ENCODE measurements around the gene PRRX2. TPM values are rescaled to one million over a fixed set of nuclear protein-coding genes. Genes with fewer than 3 reads are reported as not detected.

Gene PRRX2
- total RNA-seq, 1 experiment from 2014 or later = 10.7 TPM

DNA sequence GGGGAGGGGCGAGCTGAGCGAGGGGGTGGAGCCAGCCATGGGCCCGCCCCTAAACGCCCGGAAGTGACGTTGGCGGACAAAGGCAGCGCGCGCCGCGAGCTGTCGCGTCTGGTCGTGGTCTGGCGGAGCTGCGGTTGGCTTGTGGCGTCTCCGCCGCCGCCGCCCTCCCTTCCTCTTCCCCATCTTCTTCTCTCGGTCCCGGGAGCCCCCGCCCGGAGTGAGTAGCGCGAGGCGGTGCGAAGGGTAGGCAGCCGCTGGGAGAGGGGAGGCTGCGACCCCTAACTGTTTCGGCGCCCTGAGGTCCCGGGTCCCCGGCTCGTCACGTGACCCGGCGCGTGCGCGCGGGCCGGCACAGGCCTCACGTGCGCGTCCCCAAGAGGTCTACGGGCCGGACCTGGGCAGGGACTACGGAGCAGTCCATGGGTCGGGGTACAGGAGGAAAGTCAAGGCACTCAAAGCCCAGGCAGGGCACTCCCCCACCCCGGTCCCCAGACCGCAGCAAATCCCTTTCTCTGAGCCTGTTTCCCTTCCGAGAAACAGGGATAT is 39.3 kb upstream of the PRRX2 start, which contains the start of gene NTMT1 (continued):
- TF ChIP-seq, protein P1, sequence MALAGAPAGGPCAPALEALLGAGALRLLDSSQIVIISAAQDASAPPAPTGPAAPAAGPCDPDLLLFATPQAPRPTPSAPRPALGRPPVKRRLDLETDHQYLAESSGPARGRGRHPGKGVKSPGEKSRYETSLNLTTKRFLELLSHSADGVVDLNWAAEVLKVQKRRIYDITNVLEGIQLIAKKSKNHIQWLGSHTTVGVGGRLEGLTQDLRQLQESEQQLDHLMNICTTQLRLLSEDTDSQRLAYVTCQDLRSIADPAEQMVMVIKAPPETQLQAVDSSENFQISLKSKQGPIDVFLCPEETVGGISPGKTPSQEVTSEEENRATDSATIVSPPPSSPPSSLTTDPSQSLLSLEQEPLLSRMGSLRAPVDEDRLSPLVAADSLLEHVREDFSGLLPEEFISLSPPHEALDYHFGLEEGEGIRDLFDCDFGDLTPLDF (CRISPR knock-in tag; IDR thresholded peaks at IDR 0.05) = no peak; the same call in 1 of the 2 replicates
- TF ChIP-seq ZMAT4 (CRISPR knock-in tag; IDR thresholded peaks at IDR 0.05) (no peak), TCF7 (CRISPR knock-in tag; IDR thresholded peaks at IDR 0.05; ENCODE audit: low read depth) (no peak), ZNF121 (CRISPR knock-in tag; IDR thresholded peaks at IDR 0.05) (no peak), ZNF423 (CRISPR knock-in tag; IDR thresholded peaks at IDR 0.05) (no peak), SP1 (CRISPR knock-in tag; conservative IDR thresholded peaks at IDR 0.05) (peak; percentile 87), HMGA2 (CRISPR knock-in tag; IDR thresholded peaks at IDR 0.05) (no peak), ELF4 (CRISPR knock-in tag; IDR thresholded peaks at IDR 0.05; ENCODE audit: low read depth) (no peak), IRF1 (CRISPR knock-in tag; IDR thresholded peaks at IDR 0.05) (no peak; the same call in 1 of the 2 replicates), CREM (CRISPR knock-in tag; IDR thresholded peaks at IDR 0.05) (peak; percentile 92), SOX15 (CRISPR knock-in tag; IDR thresholded peaks at IDR 0.05) (no peak), MYBL2 (CRISPR knock-in tag; IDR thresholded peaks at IDR 0.05) (peak; percentile 80; the same call in 1 of the 2 replicates), PRRX2 (CRISPR knock-in tag; IDR thresholded peaks at IDR 0.05) (no peak), EMX1 (CRISPR knock-in tag; IDR thresholded peaks at IDR 0.05) (no peak), ESRRA (CRISPR knock-in tag; IDR thresholded peaks at IDR 0.05; ENCODE audit: borderline replicate concordance) (peak; percentile 73; the same call in 1 of the 2 replicates), OVOL2 (CRISPR knock-in tag; IDR thresholded peaks at IDR 0.05; ENCODE audit: borderline replicate concordance) (no peak), MXD4 (CRISPR knock-in tag; IDR thresholded peaks at IDR 0.05; ENCODE audit: borderline replicate concordance) (no peak), ZNF219 (CRISPR knock-in tag; IDR thresholded peaks at IDR 0.05; ENCODE audit: borderline replicate concordance) (no peak), CBFB (CRISPR knock-in tag; IDR thresholded peaks at IDR 0.05; ENCODE audit: low read depth) (no peak), RELA (CRISPR knock-in tag; IDR thresholded peaks at IDR 0.05; ENCODE audit: borderline replicate concordance) (0 out of 2 replicates have a peak, but pooled peaks have one; percentile 60), MAX (CRISPR knock-in tag; IDR thresholded peaks at IDR 0.05) (peak; percentile 96), FOXJ3 (CRISPR knock-in tag; IDR thresholded peaks at IDR 0.05; ENCODE audit: borderline replicate concordance) (no peak), TEAD4 (CRISPR knock-in tag; IDR thresholded peaks at IDR 0.05) (no peak; the same call in 1 of the 2 replicates), USF1 (CRISPR knock-in tag; IDR thresholded peaks at IDR 0.05) (peak; percentile 98)
- TF ChIP-seq, protein P2, sequence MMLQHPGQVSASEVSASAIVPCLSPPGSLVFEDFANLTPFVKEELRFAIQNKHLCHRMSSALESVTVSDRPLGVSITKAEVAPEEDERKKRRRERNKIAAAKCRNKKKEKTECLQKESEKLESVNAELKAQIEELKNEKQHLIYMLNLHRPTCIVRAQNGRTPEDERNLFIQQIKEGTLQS (CRISPR knock-in tag; conservative IDR thresholded peaks at IDR 0.05) = no peak
- TF ChIP-seq, protein P3, sequence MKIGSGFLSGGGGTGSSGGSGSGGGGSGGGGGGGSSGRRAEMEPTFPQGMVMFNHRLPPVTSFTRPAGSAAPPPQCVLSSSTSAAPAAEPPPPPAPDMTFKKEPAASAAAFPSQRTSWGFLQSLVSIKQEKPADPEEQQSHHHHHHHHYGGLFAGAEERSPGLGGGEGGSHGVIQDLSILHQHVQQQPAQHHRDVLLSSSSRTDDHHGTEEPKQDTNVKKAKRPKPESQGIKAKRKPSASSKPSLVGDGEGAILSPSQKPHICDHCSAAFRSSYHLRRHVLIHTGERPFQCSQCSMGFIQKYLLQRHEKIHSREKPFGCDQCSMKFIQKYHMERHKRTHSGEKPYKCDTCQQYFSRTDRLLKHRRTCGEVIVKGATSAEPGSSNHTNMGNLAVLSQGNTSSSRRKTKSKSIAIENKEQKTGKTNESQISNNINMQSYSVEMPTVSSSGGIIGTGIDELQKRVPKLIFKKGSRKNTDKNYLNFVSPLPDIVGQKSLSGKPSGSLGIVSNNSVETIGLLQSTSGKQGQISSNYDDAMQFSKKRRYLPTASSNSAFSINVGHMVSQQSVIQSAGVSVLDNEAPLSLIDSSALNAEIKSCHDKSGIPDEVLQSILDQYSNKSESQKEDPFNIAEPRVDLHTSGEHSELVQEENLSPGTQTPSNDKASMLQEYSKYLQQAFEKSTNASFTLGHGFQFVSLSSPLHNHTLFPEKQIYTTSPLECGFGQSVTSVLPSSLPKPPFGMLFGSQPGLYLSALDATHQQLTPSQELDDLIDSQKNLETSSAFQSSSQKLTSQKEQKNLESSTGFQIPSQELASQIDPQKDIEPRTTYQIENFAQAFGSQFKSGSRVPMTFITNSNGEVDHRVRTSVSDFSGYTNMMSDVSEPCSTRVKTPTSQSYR (CRISPR knock-in tag; IDR thresholded peaks at IDR 0.05) = no peak
- TF ChIP-seq, protein P4, sequence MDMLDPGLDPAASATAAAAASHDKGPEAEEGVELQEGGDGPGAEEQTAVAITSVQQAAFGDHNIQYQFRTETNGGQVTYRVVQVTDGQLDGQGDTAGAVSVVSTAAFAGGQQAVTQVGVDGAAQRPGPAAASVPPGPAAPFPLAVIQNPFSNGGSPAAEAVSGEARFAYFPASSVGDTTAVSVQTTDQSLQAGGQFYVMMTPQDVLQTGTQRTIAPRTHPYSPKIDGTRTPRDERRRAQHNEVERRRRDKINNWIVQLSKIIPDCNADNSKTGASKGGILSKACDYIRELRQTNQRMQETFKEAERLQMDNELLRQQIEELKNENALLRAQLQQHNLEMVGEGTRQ (CRISPR knock-in tag; IDR thresholded peaks at IDR 0.05) = peak; percentile 98
- TF ChIP-seq, protein P5, sequence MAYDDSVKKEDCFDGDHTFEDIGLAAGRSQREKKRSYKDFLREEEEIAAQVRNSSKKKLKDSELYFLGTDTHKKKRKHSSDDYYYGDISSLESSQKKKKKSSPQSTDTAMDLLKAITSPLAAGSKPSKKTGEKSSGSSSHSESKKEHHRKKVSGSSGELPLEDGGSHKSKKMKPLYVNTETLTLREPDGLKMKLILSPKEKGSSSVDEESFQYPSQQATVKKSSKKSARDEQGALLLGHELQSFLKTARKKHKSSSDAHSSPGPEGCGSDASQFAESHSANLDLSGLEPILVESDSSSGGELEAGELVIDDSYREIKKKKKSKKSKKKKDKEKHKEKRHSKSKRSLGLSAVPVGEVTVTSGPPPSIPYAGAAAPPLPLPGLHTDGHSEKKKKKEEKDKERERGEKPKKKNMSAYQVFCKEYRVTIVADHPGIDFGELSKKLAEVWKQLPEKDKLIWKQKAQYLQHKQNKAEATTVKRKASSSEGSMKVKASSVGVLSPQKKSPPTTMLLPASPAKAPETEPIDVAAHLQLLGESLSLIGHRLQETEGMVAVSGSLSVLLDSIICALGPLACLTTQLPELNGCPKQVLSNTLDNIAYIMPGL (CRISPR knock-in tag; IDR thresholded peaks at IDR 0.05) = peak; percentile 37; the same call in 1 of the 2 replicates
- TF ChIP-seq, protein P6, sequence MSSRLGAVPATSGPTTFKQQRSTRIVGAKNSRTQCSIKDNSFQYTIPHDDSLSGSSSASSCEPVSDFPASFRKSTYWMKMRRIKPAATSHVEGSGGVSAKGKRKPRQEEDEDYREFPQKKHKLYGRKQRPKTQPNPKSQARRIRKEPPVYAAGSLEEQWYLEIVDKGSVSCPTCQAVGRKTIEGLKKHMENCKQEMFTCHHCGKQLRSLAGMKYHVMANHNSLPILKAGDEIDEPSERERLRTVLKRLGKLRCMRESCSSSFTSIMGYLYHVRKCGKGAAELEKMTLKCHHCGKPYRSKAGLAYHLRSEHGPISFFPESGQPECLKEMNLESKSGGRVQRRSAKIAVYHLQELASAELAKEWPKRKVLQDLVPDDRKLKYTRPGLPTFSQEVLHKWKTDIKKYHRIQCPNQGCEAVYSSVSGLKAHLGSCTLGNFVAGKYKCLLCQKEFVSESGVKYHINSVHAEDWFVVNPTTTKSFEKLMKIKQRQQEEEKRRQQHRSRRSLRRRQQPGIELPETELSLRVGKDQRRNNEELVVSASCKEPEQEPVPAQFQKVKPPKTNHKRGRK (CRISPR knock-in tag; IDR thresholded peaks at IDR 0.05; ENCODE audit: borderline replicate concordance) = no peak

Data from WTC11 (cell line).